SHP77 treated with DMSO at 0.1 percent for 48 hours (cell line): Measurements from ENCODE around the gene C7orf57.
"Not testable (repeated sequence)": the region's sequence is repeated elsewhere in the genome, so short reads cannot be mapped to it uniquely, and the experiment has no call there.

Source experiments
- DNase-seq: peaks from one replicate; lab custom pipeline; 2025; lab: John Stamatoyannopoulos, UW

The C7orf57 gene

DNA sequence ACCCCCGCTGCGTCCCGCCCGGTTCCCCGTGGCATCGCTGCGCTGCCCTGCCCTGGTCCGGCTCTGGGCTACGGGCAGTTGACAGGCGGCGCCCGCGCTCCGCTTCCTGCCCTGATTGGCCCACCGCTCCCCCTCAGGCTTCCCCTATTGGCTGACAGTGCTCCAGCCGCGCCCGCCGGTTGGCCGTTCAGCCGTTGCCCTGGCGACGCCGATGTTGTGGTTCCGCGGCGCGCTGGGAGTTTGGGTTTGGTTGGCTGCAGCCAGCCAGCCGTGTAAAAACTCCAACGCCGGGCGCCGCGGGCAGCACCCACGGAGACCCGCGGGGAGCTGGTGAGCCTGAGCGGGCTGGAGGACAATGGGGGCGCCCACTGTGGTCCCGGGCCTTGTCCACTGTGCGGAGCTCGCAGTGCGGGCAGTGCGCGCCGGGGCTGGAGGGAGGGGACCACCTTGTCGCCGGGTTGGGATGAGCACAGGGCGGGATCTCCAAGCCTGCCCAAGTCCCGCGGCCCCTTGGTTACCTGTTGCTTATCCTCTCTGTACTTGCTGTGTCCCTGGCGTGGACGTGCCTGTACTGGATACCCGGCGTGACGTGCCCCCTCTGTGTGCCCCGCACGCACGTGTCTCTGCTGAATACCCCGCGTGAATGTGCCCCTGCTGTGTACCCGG is at the start of gene C7orf57:
C7orf57 (plus strand) TSS at position 243 of the 666 bp plus-strand sequence. CDS start 766 bp downstream, outside the sequence.
- no peak for DNase-seq

DNA sequence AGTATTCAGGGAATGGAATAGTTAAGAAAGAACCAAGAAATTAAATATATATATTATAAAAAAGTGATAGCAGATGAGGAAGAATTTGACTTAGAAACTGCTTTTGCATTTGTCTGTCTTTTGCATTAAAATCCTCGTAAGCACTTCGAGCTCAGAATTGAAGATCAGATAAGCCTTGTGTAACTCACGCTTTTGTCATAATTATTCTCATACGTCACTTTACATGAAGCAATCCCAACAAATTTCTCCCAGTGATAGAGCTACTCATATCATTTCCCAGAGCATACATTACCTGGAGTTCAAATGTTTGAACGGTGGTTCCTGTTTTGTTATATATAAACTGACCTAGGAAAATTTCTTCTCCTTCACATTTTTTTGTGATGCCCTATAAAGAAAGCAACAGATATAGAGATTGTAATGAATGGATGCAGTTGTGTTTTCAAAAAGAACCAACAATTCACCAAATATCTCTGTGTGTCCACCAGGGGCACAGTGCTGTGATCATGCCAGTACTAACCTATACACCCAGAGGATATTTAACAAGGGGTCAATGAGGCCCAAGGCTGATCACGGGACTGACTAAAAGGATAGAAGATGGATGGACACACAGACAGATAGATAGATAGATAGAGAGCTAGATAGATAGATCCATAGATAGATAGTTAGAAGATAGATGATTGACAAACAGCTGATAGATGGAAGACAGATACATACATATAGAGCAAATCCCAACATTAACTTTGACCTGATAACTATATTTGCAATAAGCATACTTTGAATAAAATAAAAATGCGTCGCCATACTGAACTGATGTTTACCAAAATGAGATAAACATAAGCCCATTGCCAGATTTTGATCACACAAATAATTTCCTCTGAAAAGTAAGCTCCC is 46.6 kb upstream of the C7orf57 start:
- peak; percentile 17 for DNase-seq

DNA sequence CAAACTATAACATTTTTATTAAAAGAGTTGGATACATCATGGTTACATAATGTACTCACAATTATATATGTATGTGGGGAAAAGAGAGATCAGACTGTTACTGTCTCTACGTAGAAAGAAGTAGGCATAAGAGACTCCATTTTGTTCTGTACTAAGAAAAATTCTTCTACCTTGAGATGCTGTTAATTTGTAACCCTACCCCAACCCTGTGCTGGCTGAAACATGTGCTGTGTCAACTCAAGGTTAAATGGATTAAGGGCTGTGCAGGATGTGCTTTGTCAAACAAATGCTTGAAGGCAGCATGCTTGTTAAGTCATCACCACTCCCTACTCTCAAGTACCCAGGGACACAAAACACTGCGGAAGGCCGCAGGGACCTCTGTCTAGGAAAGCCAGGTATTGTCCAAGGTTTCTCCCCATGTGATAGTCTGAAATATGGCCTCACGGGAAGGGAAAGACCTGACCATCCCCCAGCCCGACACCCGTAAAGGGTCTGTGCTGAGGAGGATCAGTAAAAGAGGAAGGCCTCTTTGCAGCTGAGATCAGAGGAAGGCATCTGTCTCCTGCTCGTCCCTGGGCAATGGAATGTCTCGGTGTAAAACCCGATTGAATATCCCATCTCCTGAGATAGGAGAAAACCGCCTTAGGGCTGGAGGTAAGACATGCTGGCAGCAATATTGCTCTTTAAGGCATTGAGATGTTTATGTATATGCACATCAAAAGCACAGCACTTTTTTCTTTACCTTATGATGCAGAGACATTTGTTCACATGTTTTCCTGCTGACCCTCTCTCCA is 45.5 kb upstream of the C7orf57 start:
- not testable (repeated sequence) for DNase-seq

DNA sequence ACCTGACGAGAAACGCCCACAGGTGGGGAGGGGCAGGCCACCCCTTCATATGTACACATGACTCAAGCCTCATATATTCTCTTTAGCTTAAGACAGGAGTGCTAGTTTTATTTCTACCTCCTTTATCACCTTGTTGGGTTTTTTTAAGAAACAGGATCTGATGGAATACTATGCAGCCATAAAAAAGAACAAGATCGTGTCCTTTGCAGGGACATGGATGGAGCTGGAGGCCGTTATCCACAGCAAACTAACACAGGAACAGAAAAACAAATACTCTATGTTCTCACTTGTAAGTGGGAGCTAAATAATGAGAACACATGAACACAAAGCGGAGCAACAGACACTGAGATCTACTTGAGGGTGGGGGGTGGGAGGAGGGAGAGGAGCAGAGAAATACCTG is 44.8 kb upstream of the C7orf57 start:
- no peak for DNase-seq

DNA sequence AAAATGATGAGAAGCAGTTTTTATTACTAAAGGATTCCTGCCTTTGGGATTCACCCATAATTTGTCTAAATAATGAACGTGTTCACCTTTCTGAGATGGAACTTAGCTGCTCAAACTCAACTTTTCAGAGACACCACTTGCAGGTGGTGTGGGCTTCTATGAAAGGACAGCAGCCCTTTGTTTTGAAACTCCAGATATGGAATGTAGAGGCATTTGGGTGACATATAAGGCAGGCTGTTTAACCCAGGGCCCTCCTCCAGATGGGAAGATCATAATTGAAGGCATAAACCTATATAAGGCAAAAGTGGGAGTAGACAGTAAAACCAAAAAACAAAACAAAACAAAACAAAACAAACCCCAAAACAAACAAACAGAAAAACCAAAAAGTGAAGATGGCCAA is 44.1 kb upstream of the C7orf57 start:
- no peak for DNase-seq

GRCh38 chr7:47991741-47992311 is 43.5 kb upstream of the C7orf57 start:
- peak; percentile 97 for DNase-seq

- no peak for DNase-seq
These were observed 42.9 kb upstream of the C7orf57 start for GRCh38 chr7:47992446-47992845.

GRCh38 chr7:47999413-47999812 is 35.9 kb upstream of the C7orf57 start:
- DNase-seq, result no peak

DNA sequence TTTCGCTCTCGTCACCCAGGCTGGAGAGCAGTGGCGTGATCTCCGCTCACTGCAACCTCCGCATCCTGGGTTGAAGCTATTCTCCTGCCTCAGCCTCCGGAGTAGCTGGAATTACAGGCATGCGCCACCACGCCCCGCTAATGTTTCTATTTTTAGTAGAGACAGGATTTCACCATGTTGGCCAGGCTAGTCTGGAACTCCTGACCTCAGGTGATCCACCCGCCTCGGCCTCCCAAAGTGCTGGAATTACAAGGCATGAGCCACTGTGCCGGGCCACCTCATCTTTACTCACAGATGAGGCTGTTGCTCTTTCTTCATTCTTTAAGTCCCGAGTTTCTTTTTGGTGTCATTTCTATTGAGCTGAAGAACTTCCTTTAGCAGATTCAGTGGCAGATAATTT is 35.2 kb upstream of the C7orf57 start:
- not testable (repeated sequence) for DNase-seq

DNA sequence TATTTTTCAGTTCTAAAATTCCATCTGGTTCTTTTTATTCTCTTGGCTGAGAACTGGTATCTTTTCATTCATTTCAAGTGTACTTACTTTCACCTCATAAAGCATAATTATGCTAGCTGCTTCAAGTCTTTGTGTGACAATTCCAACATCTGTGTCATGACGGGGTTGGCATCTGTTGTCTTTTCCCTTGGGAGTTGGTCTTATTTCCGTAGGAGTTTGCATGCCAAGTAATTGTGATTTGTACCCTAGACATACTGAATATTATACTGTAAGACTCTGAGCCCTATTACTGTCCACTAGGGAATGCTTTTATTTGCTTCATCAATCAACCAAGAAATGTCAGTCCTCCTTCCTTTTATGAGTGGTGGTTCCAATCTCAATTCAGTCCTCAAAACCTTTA is 31.3 kb upstream of the C7orf57 start:
- DNase-seq, result no peak

- no peak for DNase-seq
These were observed 30.7 kb upstream of the C7orf57 start for GRCh38 chr7:48004638-48005037.

- DNase-seq, result no peak
These were observed 28.5 kb upstream of the C7orf57 start for GRCh38 chr7:48006866-48007265.

- no peak for DNase-seq
These were observed 26.1 kb upstream of the C7orf57 start for GRCh38 chr7:48009257-48009656.

DNA sequence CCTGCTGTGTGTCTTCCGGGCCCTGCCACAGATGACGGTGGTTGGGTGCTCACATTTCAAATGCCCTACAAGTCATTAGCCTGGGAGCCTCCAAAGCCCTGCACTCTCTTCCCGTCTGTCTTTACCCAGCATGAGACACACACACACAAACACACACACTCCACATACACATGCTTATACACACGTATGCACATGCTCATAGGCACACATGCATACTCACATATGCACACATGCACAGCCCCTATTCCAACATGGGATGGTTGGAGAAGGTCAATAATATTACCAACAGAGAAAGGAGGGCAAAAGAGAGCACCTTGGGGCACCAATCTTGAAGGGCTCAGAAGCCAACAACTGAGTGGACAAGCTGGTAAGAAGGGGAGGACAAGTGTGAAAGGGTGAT is 25.4 kb upstream of the C7orf57 start:
- DNase-seq, result no peak

GRCh38 chr7:48011323-48011722 is 24.0 kb upstream of the C7orf57 start:
- no peak for DNase-seq

DNA sequence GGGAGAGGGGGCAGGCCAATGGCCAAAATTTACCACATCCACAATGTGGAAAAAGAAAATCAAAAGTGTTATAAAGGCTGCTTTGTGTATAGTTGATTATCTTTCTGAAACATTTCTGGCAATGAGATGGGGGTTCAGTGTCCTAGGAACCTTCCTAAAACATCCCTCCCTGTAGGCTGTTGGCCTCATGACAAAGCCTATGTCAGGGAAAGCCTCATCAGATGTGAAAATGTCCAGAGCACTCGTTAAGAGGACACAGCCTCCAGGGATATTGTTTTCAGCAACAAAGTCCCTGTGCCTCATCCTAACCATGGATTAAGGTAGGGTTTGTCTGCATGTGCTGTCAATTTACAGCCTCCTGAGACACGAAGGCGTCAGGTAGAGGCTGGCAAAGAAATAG is 23.4 kb upstream of the C7orf57 start:
- DNase-seq, result no peak

DNA sequence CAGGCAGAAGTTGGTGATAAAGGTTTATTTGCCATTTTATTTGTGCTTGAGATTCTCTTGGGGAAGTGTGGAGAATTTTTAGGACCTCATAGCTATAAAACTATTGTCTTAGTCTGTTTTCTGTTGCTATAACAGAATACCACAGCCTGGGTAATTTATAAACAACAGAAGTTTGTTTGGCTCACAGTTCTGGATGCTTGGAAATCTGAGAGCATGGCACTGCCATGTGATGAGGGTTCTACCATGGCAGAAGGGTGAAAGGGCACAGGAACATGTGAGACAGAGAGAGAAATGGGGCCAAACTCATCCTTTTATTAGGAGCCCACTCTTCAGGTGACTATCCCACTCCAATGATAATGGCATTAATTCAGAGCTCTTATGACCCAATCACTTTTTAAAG is 18.7 kb upstream of the C7orf57 start:
- no peak for DNase-seq

GRCh38 chr7:48017674-48018073 is 17.7 kb upstream of the C7orf57 start:
- no peak for DNase-seq

DNA sequence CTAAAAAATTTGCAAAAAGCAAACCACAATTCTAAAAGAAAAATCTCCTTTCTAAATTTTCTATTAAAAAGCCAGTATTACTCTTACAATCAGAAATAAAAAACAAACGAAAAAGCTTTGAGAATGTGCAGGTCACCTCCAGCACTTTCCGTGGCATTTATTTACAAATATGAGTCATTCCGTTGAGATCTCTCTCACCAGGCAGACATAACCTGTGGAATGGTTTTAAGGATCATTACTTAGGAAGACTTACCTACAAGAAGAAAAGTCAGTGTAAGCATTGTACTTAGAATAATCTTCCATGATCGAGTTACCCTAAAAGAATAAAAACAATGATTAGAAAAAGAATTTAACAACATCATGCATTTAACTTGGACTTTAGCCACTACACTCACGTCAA is 9.7 kb upstream of the C7orf57 start:
- DNase-seq, result no peak

- DNase-seq, result no peak
These were observed 6.4 kb upstream of the C7orf57 start, which contains the start of gene SUN3 for GRCh38 chr7:48028938-48029337. SUN3 (minus strand) TSS chr7:48029107; CDS start chr7:48028938, 169 bp downstream.

- no peak for DNase-seq
These were observed 4.2 kb upstream of the C7orf57 start for GRCh38 chr7:48031111-48031510.

GRCh38 chr7:48033922-48034321 is 1.4 kb upstream of the C7orf57 start:
- DNase-seq, result peak; percentile 16
